ENCODE measurements around the gene AHCYL1.

Gene AHCYL1

GRCh38 chr1:110050602-110051261 is 66.2 kb downstream of the AHCYL1 start:
- TF ChIP-seq GATA2 (IDR thresholded peaks at IDR 0.05; ENCODE audit: low read depth, low read length) = no peak
- TF ChIP-seq GATA3 (IDR thresholded peaks at IDR 0.05; ENCODE audit: low read depth, low read length) = no peak

GRCh38 chr1:110051262-110051648 is 66.7 kb downstream of the AHCYL1 start:
- TF ChIP-seq GATA3 (IDR thresholded peaks at IDR 0.05; ENCODE audit: low read depth, low read length) (no peak), GATA2 (IDR thresholded peaks at IDR 0.05; ENCODE audit: low read depth, low read length) (no peak)

- TF ChIP-seq GATA3 (IDR thresholded peaks at IDR 0.05; ENCODE audit: low read depth, low read length) (no peak), GATA2 (IDR thresholded peaks at IDR 0.05; ENCODE audit: low read depth, low read length) (no peak)
These were observed 69.2 kb downstream of the AHCYL1 start for GRCh38 chr1:110053552-110054428.

- TF ChIP-seq GATA3 (IDR thresholded peaks at IDR 0.05; ENCODE audit: low read depth, low read length) (no peak), GATA2 (IDR thresholded peaks at IDR 0.05; ENCODE audit: low read depth, low read length) (no peak)
These were observed 71.1 kb downstream of the AHCYL1 start for GRCh38 chr1:110055493-110056284.

GRCh38 chr1:110056285-110056683 is 71.7 kb downstream of the AHCYL1 start:
- no peak for TF ChIP-seq GATA3 (IDR thresholded peaks at IDR 0.05; ENCODE audit: low read depth, low read length)
- TF ChIP-seq GATA2 (IDR thresholded peaks at IDR 0.05; ENCODE audit: low read depth, low read length) = no peak

- TF ChIP-seq GATA3 (IDR thresholded peaks at IDR 0.05; ENCODE audit: low read depth, low read length) = no peak
- TF ChIP-seq GATA2 (IDR thresholded peaks at IDR 0.05; ENCODE audit: low read depth, low read length) = no peak
These were observed 72.2 kb downstream of the AHCYL1 start for GRCh38 chr1:110056776-110057175.

- no peak for TF ChIP-seq GATA3 (IDR thresholded peaks at IDR 0.05; ENCODE audit: low read depth, low read length)
- TF ChIP-seq GATA2 (IDR thresholded peaks at IDR 0.05; ENCODE audit: low read depth, low read length) = peak; percentile 50; the same call in 1 of the 2 replicates
These were observed 73.5 kb downstream of the AHCYL1 start for GRCh38 chr1:110057963-110058518.

- no peak for TF ChIP-seq GATA2 (IDR thresholded peaks at IDR 0.05; ENCODE audit: low read depth, low read length)
These were observed 74.0 kb downstream of the AHCYL1 start for GRCh38 chr1:110058591-110058990.

GRCh38 chr1:110059133-110059863 is 74.7 kb downstream of the AHCYL1 start:
- no peak for TF ChIP-seq GATA3 (IDR thresholded peaks at IDR 0.05; ENCODE audit: low read depth, low read length)
- TF ChIP-seq GATA2 (IDR thresholded peaks at IDR 0.05; ENCODE audit: low read depth, low read length) = peak; percentile 56

- TF ChIP-seq GATA2 (IDR thresholded peaks at IDR 0.05; ENCODE audit: low read depth, low read length) (no peak), GATA3 (IDR thresholded peaks at IDR 0.05; ENCODE audit: low read depth, low read length) (no peak)
These were observed 75.6 kb downstream of the AHCYL1 start for GRCh38 chr1:110060034-110060661.

- TF ChIP-seq GATA3 (IDR thresholded peaks at IDR 0.05; ENCODE audit: low read depth, low read length) (no peak), GATA2 (IDR thresholded peaks at IDR 0.05; ENCODE audit: low read depth, low read length) (no peak)
These were observed 76.1 kb downstream of the AHCYL1 start for GRCh38 chr1:110060662-110061060.

- TF ChIP-seq GATA2 (IDR thresholded peaks at IDR 0.05; ENCODE audit: low read depth, low read length) = no peak
- TF ChIP-seq GATA3 (IDR thresholded peaks at IDR 0.05; ENCODE audit: low read depth, low read length) = no peak
These were observed 76.8 kb downstream of the AHCYL1 start for GRCh38 chr1:110061341-110061740.

GRCh38 chr1:110062612-110063011 is 78.0 kb downstream of the AHCYL1 start:
- TF ChIP-seq GATA3 (IDR thresholded peaks at IDR 0.05; ENCODE audit: low read depth, low read length) (no peak), GATA2 (IDR thresholded peaks at IDR 0.05; ENCODE audit: low read depth, low read length) (peak; percentile 95)
